ENCODE measurements around the gene ARMC6. TPM values are rescaled to one million over a fixed set of nuclear protein-coding genes. Genes with fewer than 3 reads are reported as not detected.

The ARMC6 gene
- total RNA-seq, 1 experiment from 2014 or later = 66.5 TPM

DNA sequence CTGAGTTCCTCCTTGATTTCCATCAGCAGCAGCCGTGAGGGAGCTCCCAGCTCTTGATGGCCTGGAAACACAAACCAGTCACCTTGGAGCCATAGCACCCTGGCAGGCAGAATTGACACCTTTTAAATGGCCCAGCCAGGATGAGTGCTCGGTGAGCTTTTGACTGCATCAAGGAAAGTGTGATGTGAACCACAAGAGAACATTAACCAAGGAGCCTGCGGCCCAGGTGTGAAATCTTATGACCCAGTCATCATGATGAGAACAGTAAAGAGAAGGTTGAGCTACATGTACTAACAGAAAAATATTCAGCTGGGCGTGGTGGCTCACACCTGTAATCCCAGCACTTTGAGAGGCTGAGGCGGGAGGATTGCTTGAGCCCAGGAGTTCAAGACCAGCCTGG, 22.9 kb upstream of the ARMC6 start:
- Histone ChIP-seq H3K27me3 (ENCODE audit: insufficient read depth, low read length) (no peaks in the 10 kb centered on the region), H3K4me2 (ENCODE audit: insufficient read depth, insufficient read length, low read length) (no peak overlapping the region), H2AK5ac (ENCODE audit: insufficient read length, low read length) (no peak overlapping the region), H3K18ac (ENCODE audit: insufficient read length, low read depth, low read length) (no peak overlapping the region), H3T11ph (ENCODE audit: low read length) (no peak overlapping the region), H2BK15ac (ENCODE audit: low read depth, low read length) (no peak overlapping the region), H3K9me3 (ENCODE audit: control insufficient read depth, low read depth, low read length) (no peaks in the 10 kb centered on the region), H3K79me2 (ENCODE audit: insufficient read depth, low read length) (no peaks in the 10 kb centered on the region), H3K23ac (ENCODE audit: insufficient read length, low read depth, low read length) (no peak overlapping the region), H4K91ac (ENCODE audit: insufficient read length, low read depth, low read length) (no peak overlapping the region), H3K4me1 (ENCODE audit: insufficient read depth, low read length) (no peaks in the 10 kb centered on the region), H3K56ac (ENCODE audit: insufficient read length, low read depth, low read length) (no peak overlapping the region), H4K8ac (replicated peaks; ENCODE audit: insufficient read length, low read depth, low read length) (no peak overlapping the region), H3K27ac (ENCODE audit: insufficient read length, low read depth, low read length) (no peak overlapping the region), H2BK5ac (ENCODE audit: insufficient read length, low read length) (no peak overlapping the region), H2BK12ac (ENCODE audit: insufficient read length, low read depth, low read length) (no peak overlapping the region), H4K20me1 (ENCODE audit: control insufficient read depth, insufficient read depth, insufficient read length) (no peaks in the 10 kb centered on the region), H2BK20ac (ENCODE audit: low read depth, low read length, poor library complexity, severe bottlenecking) (no peak overlapping the region), H3K79me1 (ENCODE audit: insufficient read depth, low read depth, low read length, poor library complexity, severe bottlenecking) (no peaks in the 10 kb centered on the region), H3K14ac (ENCODE audit: insufficient read depth, low read length) (no peak overlapping the region), H2AFZ (ENCODE audit: low read length) (no peak overlapping the region), H2BK120ac (ENCODE audit: low read depth, low read length, poor library complexity, severe bottlenecking) (no peak overlapping the region), H4K5ac (ENCODE audit: insufficient read length, low read depth, low read length) (no peak overlapping the region), H3K23me2 (ENCODE audit: insufficient read length, low read depth, low read length, poor library complexity, severe bottlenecking) (no peaks in the 10 kb centered on the region), H3K9ac (ENCODE audit: extremely low read depth, insufficient read length, low read length) (no peak overlapping the region), H3K4ac (ENCODE audit: low read depth, low read length) (no peak overlapping the region)
- Mint-ChIP-seq H3K36me3 (ENCODE audit: insufficient read depth in 1 of 3, low read depth in 3 of 3) (peaks cover 52 to 85% (median 84%) of the 10 kb centered on the region in 3 experiments; a peak in 6 of 7 replicates), H3K4me3 (no peak overlapping the region), H3K9me3 (no peaks in the 10 kb centered on the region), H3K4me1 (no peaks in the 10 kb centered on the region), H3K27ac (peak overlapping the region in 1 of 3 experiments; percentile 40; a peak in 1 of 7 replicates), H3K27me3 (ENCODE audit: low read depth) (no peaks in the 10 kb centered on the region)
- TF ChIP-seq, protein P1, sequence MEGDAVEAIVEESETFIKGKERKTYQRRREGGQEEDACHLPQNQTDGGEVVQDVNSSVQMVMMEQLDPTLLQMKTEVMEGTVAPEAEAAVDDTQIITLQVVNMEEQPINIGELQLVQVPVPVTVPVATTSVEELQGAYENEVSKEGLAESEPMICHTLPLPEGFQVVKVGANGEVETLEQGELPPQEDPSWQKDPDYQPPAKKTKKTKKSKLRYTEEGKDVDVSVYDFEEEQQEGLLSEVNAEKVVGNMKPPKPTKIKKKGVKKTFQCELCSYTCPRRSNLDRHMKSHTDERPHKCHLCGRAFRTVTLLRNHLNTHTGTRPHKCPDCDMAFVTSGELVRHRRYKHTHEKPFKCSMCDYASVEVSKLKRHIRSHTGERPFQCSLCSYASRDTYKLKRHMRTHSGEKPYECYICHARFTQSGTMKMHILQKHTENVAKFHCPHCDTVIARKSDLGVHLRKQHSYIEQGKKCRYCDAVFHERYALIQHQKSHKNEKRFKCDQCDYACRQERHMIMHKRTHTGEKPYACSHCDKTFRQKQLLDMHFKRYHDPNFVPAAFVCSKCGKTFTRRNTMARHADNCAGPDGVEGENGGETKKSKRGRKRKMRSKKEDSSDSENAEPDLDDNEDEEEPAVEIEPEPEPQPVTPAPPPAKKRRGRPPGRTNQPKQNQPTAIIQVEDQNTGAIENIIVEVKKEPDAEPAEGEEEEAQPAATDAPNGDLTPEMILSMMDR (conservative IDR thresholded peaks at IDR 0.05) = no peak
- whole genome bisulfite sequencing (ENCODE audit: extremely low coverage, insufficient read length, low lambda C conversion rate) = no CpG with 5 or more reads among the region's 5 CpGs
- DNase-seq = no peak
